Heart right ventricle (tissue), 16 donors: ENCODE results near the gene ADA. TPM values are rescaled to one million over a fixed set of nuclear protein-coding genes. Genes with fewer than 3 reads are reported as not detected.
"Not testable (repeated sequence)": the region's sequence is repeated elsewhere in the genome, so short reads cannot be mapped to it uniquely, and the experiment has no call there.

Experiments
- ATAC-seq, 8 donors: fragments of 200-7000 bp; cut with Tn5 transposase; one replicate each; pipeline ENCODE4 v1.9.1; 2020; ENCODE audit warnings: mild to moderate bottlenecking in 8 of 8, moderate library complexity in 8 of 8, moderate number of reproducible peaks in 1 of 8
- DNase-seq, 2 donors: peaks; one replicate each; pipeline ENCODE4 v3.0.0-alpha.2; 2020
- H3K27ac ChIP-seq, 10 donors: fragments of 200-600 bp; sonication (generic) in 2 of 10; one replicate each; pipeline versions ENCODE4 v1.5.0 to v1.8.0; 2020 to 2022; ENCODE audit warnings: mild to moderate bottlenecking in 3 of 10
- H3K27me3 ChIP-seq, 7 donors: fragments of 200-600 bp; one replicate each; pipeline ENCODE4 v1.8.0; 2021 to 2022; ENCODE audit warnings: mild to moderate bottlenecking in 2 of 7
- H3K36me3 ChIP-seq, 9 donors: fragments of 200-600 bp; sonication (generic) in 1 of 9; one replicate each; pipeline versions ENCODE4 v1.5.0 to v1.8.0; 2020 to 2022; ENCODE audit warnings: mild to moderate bottlenecking in 2 of 9
- H3K4me1 ChIP-seq, 9 donors: fragments of 200-600 bp; sonication (generic) in 1 of 9; one replicate each; pipeline versions ENCODE4 v1.5.0 to v1.8.0; 2020 to 2022; ENCODE audit warnings: mild to moderate bottlenecking in 4 of 9
- H3K4me3 ChIP-seq, 10 donors: fragments of 200-600 bp; sonication (generic) in 2 of 10; one replicate each; pipeline versions ENCODE4 v1.5.0 to v1.8.0; 2020 to 2022; ENCODE audit warnings: mild to moderate bottlenecking in 7 of 10, moderate library complexity in 2 of 10
- H3K9me3 ChIP-seq, 11 donors: fragments of 200-600 bp in 10 of 11; sonication (generic) in 2 of 11; one replicate each; pipeline versions ENCODE4 v1.5.0 to v1.8.0; 2013 to 2022; ENCODE audit warnings: mild to moderate bottlenecking in 2 of 11, control low read depth in 1 of 11, moderate library complexity in 1 of 11
- CTCF ChIP-seq, 9 donors: fragments of 200-600 bp; sonication (generic) in 2 of 9; IDR thresholded peaks; one replicate each; pipeline versions ENCODE4 v1.5.0 to v1.8.0; 2021 to 2022; ENCODE audit warnings: antibody characterized with exemption in 9 of 9, mild to moderate bottlenecking in 5 of 9, moderate library complexity in 1 of 9
- WGBS, 2 donors: extraction: QIAGEN DNeasy Blood & Tissue Kit; methylation state at CpG; one replicate each; pipeline ENCODE4 v1.1.7; 2013; ENCODE audit warnings: inconsistent platforms in 1 of 2; 5-methylcytosine and 5-hydroxymethylcytosine counted together
- intact Hi-C, 10 donors: fragments of 100-400 bp; cut with DNase I; formaldehyde crosslinking; loops; one replicate each; pipeline versions ENCODE4 v1.11.1 to v1.14.2; 2022
- polyA plus RNA-seq, 2 donors: library from polyadenylated mRNA; stranded (reverse); fragments of 200-250 nt; gene quantifications; one replicate each; pipeline ENCODE4 v1.2.3, GENCODE V29; 2013
- total RNA-seq, 10 donors: library from RNA; stranded (reverse); fragmentation: NEBNext Ultra II Directional in 3 of 10; extraction: Animal tissue kit (Norgen Biotek cat#: 25700) in 3 of 10; gene quantifications; one replicate each; pipeline versions ENCODE4 v1.2.1 to v1.2.4, GENCODE V29; 2021 to 2023
- donor health status: Arrhythmogenic right ventricular cardiomyopathy.
- donor health status: ischemic (EF 13 %, LVEDD 7.1; RV severe dilation, severe dysfunction).
- donor health status: healthy with polysubstance abuse.
- donor health status: DM: no; HTN: yes; CAD: no.
- donor health status: DM: no; HTN: no; CAD: no.
- donor health status: ischemic (EF 25% LVEDD 6.9; RV normal size, moderate dysfunction).
- donor health status: ischemic (EF 25% LVEDD 5.7; RV mildly dilated, moderate dysfunction).
- donor health status: healthy.
- donor health status: DM: yes; HTN: yes; CAD: no.
- donor health status: Ischemic cardiomyopathy.
- donor health status: ischemic (EF 35%, LVEDD 5.7; RV mildly dilated, moderate dysfunction).
- donor health status: nonischemic (EF 11% LVEDD 7.7; RV severe dilation, severe dysfunction).
- donor health status: DM: yes; HTN: yes; CAD: no.
- donor health status: PGD.
- donor health status: ischemic (EF 29% LVEDD 5.4; RV normal size, mild dysfunction).
- donor health status: nonischemic (EF 23%, LVEDD 6.1; RV moderate dilation, normal function).

ADA gene
- total and polyA plus RNA-seq, 12 donors: 1.6 to 18.3 (median 5.1) TPM

GRCh38 chr20:44659931-44660330 lies 8.4 kb upstream of the ADA start:
- ATAC-seq (no peak), DNase-seq (no peak)
- no peak overlapping the region for H3K4me3 ChIP-seq
- no peak for TF ChIP-seq CTCF (IDR thresholded peaks at IDR 0.05)
- H3K27ac ChIP-seq: no peak overlapping the region
- peaks cover 0 to 7% (median 0%) of the 10 kb centered on the region in 9 donors for H3K4me1 ChIP-seq
- H3K9me3 ChIP-seq: peaks cover 0 to 6% (median 0%) of the 10 kb centered on the region in 11 donors
- H3K27me3 ChIP-seq: peaks cover 0 to 3% (median 0%) of the 10 kb centered on the region in 7 donors
- intact Hi-C loops: no loop called here
- H3K36me3 ChIP-seq: no peaks in the 10 kb centered on the region
- 85 to 89% methylated on average over 2 of the region's 2 CpGs for WGBS, 2 donors

GRCh38 chr20:44658810-44659209 lies 7.3 kb upstream of the ADA start:
- TF ChIP-seq CTCF (IDR thresholded peaks at IDR 0.05): no peak
- H3K36me3 ChIP-seq: no peaks in the 10 kb centered on the region
- no peaks in the 10 kb centered on the region for H3K27me3 ChIP-seq
- H3K4me3 ChIP-seq: no peak overlapping the region
- ATAC-seq (no peak), DNase-seq (no peak)
- intact Hi-C loops: no loop called here
- peaks cover 0 to 6% (median 0%) of the 10 kb centered on the region in 11 donors for H3K9me3 ChIP-seq
- H3K4me1 ChIP-seq: peaks cover 0 to 4% (median 0%) of the 10 kb centered on the region in 9 donors
- no peak overlapping the region for H3K27ac ChIP-seq

GRCh38 chr20:44657875-44658274 lies 6.4 kb upstream of the ADA start:
- Histone ChIP-seq H3K27ac (no peak overlapping the region), H3K4me3 (no peak overlapping the region), H3K4me1 (peaks cover 0 to 8% (median 6%) of the 10 kb centered on the region in 9 donors), H3K27me3 (no peaks in the 10 kb centered on the region), H3K36me3 (no peaks in the 10 kb centered on the region), H3K9me3 (peaks cover 0 to 6% (median 0%) of the 10 kb centered on the region in 11 donors)
- TF ChIP-seq CTCF (IDR thresholded peaks at IDR 0.05): no peak
- intact Hi-C loops: no loop called here
- ATAC-seq: no peak
- no peak for DNase-seq
- 95 to 96% methylated on average over 2 of the region's 2 CpGs for WGBS, 2 donors

- H3K4me1 ChIP-seq: peaks cover 0 to 15% (median 6%) of the 10 kb centered on the region in 9 donors
- H3K36me3 ChIP-seq: no peaks in the 10 kb centered on the region
- TF ChIP-seq CTCF (IDR thresholded peaks at IDR 0.05): no peak
- H3K27me3 ChIP-seq: no peaks in the 10 kb centered on the region
- no peak for ATAC-seq
- 42 to 54% methylated on average over 3 of the region's 3 CpGs for WGBS, 2 donors
- no peak overlapping the region for H3K4me3 ChIP-seq
- DNase-seq: no peak
- H3K27ac ChIP-seq: no peak overlapping the region
- intact Hi-C loops: no loop called here
- peaks cover 0 to 6% (median 0%) of the 10 kb centered on the region in 11 donors for H3K9me3 ChIP-seq
These were observed 4.9 kb upstream of the ADA start for GRCh38 chr20:44656448-44656847.

GRCh38 chr20:44654210-44654609 lies 2.7 kb upstream of the ADA start:
- H3K36me3 ChIP-seq, intact Hi-C loops, H3K9me3 ChIP-seq, ATAC-seq, H3K27ac ChIP-seq, DNase-seq, H3K4me3 ChIP-seq, H3K27me3 ChIP-seq: not testable (repeated sequence)
- 98% methylated on average over 5 of the region's 5 CpGs for WGBS, 2 donors
- H3K4me1 ChIP-seq: peaks cover 5 to 31% (median 24%) of the 10 kb centered on the region in 9 donors
